HCT116 (cell line): ENCODE results near the gene HRC. TPM values are rescaled to one million over a fixed set of nuclear protein-coding genes. Genes with fewer than 3 reads are reported as not detected.

Experiments
- CBX3 ChIP-seq: IDR thresholded peaks from 2 replicates; pipeline ENCODE4 v1.6.1; 2012; ENCODE audit warnings: low read depth
- POLR2A ChIP-seq: IDR thresholded peaks from 2 replicates; pipeline ENCODE4 v1.7.0; 2011; ENCODE audit warnings: borderline replicate concordance; ENCODE audit not compliant: insufficient read depth, insufficient read length; ENCODE audit errors: extremely low read depth
- RAD21 ChIP-seq: IDR thresholded peaks from 2 replicates; pipeline ENCODE4 v1.6.1; 2012; ENCODE audit warnings: low read depth, mild to moderate bottlenecking
- REST ChIP-seq: IDR thresholded peaks from 2 replicates; pipeline ENCODE4 v1.6.1; 2012; ENCODE audit warnings: low read depth
- TCF7L2 ChIP-seq: IDR thresholded peaks from 2 replicates; pipeline ENCODE4 v1.7.0; 2011; ENCODE audit warnings: borderline replicate concordance, inconsistent platforms; ENCODE audit not compliant: insufficient read depth, insufficient read length; ENCODE audit errors: extremely low read depth
- YY1 ChIP-seq: IDR thresholded peaks from 2 replicates; pipeline ENCODE4 v1.6.1; 2011; ENCODE audit warnings: low read length, low read depth, moderate library complexity, mild to moderate bottlenecking; ENCODE audit not compliant: insufficient replicate concordance; ENCODE audit errors: extremely low read depth
- ZBTB33 ChIP-seq: IDR thresholded peaks from 2 replicates; pipeline ENCODE4 v1.6.1; 2011; ENCODE audit warnings: mild to moderate bottlenecking, low read length, moderate library complexity; ENCODE audit not compliant: insufficient replicate concordance; ENCODE audit errors: extremely low read depth
- ZNF274 ChIP-seq: fragments of 200-500 bp; sonication (Bioruptor generic); IDR thresholded peaks from 2 replicates; pipeline ENCODE4 v1.6.1; 2014; ENCODE audit warnings: mild to moderate bottlenecking, low read depth, low read length, inconsistent platforms
- total RNA-seq: library from RNA; stranded (reverse); gene quantifications from one replicate; pipeline ENCODE4 v1.2.1, GENCODE V29; 2021; ENCODE audit not compliant: unreplicated experiment

HRC gene
- total RNA-seq, 1 experiment from 2014 or later, result not detected

- TF ChIP-seq CBX3 (no peak), POLR2A (peak; percentile 87), ZBTB33 (no peak), REST (no peak), ZNF274 (no peak), YY1 (no peak), TCF7L2 (peak; percentile 37), RAD21 (no peak)
Measured at GRCh38 chr19:49118565-49119410, 36.4 kb downstream of the HRC start, which contains the start of gene C19orf73 (continued).
